NCI-H2107 (cell line): Measurements from ENCODE around the gene LTB.

Experiments
- DNase-seq: peaks from one replicate; lab custom pipeline; 2025; lab: John Stamatoyannopoulos, UW

Gene LTB

GRCh38 chr6:31546958-31547726 lies 35.1 kb downstream of the LTB start, which contains the start of gene NFKBIL1:
Gene NFKBIL1 (plus strand): TSS chr6:31547608. CDS start chr6:31547695, 87 bp downstream.
- DNase-seq = peak; percentile 75

DNA sequence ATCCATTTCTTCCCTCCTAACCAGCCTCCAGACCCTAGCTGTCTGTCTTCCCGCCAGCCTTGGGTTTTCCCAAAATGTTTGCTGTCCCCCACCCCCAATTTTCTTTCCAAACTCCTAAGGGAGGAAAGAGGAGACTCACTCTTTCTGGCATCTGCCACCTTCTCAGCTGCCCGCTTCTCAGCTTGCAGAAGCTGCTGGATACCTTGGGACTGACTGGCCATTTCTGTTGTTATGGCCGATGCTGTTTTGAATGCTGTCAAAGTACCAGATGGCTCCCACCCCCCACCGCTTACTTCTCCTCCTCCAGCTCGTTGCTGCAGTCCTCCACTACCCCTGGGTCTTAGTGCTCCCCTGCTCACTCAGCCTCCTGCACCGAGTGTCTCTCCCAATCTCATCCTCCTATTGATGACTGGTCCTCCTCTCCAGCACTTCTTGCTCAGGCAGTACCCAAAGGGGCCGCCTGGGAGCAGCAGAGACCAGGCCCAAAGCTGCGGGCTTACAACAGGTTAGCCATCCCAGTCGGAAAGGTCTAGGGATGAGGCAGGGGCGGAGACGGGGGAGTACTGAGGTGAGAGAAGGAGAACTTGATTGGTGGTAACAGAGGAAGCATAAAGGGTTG lies 35.8 kb downstream of the LTB start, which contains the start of gene ATP6V1G2:
Gene ATP6V1G2, minus strand, starts transcription at position 270 of the 619 bp plus-strand sequence. Its CDS starts 49 bp downstream, at position 221.
- peak; percentile 42 for DNase-seq

DNA sequence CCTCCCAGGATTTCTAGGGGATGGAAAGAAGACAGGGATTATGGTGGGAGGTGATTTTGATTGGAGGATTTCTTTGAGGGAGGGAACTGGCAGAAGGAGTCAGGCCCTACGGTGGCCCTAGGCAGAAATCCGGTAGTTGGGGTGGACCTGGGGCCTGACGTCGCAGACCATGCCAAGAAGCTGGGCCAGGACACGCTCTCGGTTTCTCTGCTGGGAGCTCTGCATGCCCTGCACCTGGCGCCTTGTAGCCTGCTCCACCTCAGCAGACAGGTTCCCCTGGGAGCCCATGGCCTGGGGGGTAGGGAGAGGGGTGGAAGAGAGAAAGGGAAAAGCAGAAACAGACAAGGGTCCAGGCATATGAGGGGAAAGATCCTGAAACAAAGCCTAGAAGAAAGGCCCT lies 36.9 kb downstream of the LTB start:
- no peak for DNase-seq

DNA sequence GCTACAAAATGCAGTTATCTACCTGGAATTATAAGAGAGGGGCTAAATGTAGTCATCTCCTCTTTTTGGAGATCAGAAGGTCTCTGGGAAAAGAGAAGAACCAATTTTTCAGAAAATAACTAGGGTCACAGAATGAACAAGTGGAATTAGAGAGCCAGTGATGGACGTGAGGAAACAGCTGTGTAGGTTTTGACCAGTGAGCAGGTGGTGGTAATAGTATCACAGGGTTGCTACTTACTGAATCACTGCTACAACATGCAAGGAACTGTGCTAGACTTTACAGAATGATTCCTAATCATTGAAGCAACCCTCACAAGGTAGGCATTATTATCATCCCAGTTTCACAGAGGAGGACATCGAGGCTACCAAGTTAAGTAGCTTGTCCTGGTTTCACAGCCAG lies 37.5 kb downstream of the LTB start:
- no peak for DNase-seq

- no peak for DNase-seq
These were observed 38.6 kb downstream of the LTB start for GRCh38 chr6:31543639-31544038.

- DNase-seq = peak; percentile 83
These were observed 40.3 kb downstream of the LTB start, which contains the start of gene DDX39B for GRCh38 chr6:31541658-31542521. Gene DDX39B (minus strand): TSS chr6:31542003. CDS start chr6:31540532, 1,471 bp downstream.

- no peak for DNase-seq
These were observed 41.1 kb downstream of the LTB start for GRCh38 chr6:31541059-31541657.

DNA sequence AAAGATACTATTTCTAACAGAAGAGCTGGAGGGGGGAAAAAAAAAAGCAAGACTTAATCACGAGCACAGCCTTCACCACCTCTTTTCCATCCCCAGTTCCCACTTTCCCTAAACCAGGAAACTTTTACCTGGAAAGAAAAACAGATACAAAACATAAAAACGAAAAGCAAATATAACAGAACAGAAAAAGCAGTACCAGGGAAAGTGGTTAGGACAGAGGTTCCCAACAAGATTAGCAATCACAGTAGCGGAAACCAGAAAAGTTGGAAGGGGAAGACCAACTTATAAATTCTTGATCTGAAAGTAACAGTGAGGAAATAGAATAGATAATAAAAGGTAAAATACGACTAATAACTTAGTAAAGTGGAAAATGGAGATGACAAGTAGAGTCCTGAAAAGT lies 41.6 kb downstream of the LTB start:
- DNase-seq = no peak

DNA sequence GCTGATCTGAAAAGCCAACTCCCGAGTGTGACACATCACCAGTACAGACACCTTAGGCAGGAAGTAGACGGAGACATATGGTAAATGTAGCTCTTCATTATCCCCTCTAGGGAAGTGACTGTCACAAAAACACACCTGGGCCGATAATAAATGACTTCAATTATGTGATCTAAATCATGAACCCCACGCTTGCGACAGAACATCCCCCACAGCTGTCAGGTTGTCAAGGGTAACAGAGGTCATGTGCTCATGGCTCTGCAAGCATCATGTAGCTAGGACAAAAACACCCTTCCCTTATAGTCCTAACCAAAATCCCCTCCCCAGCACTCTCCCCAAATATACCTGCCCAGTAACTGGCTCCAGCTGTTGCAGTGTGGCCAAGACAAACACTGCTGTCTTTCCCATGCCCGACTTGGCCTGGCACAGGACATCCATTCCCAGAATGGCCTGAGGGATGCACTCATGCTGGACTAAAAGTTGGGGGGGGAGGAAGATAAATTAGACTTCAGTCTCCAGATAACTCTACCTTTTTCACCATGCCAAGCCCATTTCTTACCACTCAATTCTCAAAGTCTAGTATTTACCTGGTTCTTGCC lies 43.3 kb downstream of the LTB start:
- DNase-seq = no peak

GRCh38 chr6:31535538-31536324 lies 46.5 kb downstream of the LTB start:
- no peak for DNase-seq

DNA sequence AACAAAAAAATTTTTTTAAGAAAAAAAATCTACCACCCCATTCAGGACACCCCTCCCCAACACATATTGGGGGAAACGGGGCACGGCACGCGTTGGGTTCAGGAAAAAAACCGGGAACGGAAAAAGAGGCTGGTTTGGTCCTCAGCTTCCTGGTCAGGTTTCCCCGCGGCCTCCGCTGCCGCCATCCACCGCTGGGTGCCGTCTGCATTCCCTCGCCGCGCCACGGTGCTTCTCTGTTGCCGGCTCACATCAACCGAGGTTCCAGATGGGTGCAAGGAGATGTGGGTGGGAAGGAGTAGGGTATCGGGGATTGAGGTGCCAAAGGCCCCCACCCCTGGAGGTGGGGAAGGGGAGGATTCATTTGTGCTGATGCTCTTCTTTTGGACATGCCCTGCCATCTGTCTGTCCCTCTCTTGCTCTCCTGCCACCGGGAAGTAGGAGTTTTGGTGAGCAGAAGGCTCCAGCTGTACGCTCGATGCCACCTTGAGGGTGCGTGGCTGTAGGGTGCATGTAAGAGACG lies 47.6 kb downstream of the LTB start:
- DNase-seq = no peak

DNA sequence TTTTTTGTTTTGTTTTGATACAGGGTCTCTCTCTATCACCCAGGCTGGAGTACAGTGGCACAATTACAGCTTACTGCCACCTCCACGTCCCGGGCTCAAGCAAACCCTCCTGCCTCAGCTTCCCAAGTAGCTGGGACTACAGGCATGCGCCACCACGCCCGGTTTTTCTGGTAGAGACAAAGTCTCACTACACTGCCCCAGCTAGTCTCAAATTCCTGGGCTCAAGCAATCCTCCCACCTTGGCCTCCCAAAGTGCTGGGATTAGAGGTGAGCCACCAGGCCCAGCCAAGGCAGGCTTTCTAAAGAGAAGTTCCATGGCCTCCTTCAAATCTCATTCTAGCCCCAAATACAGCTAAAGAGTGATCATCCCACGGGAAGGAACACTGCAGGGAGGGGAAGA lies 48.2 kb downstream of the LTB start:
- DNase-seq = no peak

DNA sequence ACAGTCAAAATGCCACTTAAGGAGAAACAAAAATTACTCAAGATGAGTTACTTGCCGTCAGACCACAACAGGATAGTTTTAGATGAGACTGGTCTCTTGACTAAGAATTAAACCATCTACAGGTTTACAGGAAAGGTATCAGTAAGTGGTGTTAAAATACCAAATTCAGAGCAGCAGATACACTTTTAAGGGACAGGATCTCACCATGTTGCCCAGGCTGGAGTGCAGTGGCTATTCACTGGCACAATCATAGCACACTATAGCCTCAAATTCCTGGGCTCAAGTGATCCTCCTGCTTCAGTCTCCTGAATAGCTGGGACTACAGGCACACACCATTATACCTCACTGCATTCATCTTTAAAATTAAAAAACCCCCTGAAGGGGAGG lies 48.8 kb downstream of the LTB start:
- DNase-seq = no peak

GRCh38 chr6:31532644-31533454 lies 49.4 kb downstream of the LTB start:
- DNase-seq = no peak

DNA sequence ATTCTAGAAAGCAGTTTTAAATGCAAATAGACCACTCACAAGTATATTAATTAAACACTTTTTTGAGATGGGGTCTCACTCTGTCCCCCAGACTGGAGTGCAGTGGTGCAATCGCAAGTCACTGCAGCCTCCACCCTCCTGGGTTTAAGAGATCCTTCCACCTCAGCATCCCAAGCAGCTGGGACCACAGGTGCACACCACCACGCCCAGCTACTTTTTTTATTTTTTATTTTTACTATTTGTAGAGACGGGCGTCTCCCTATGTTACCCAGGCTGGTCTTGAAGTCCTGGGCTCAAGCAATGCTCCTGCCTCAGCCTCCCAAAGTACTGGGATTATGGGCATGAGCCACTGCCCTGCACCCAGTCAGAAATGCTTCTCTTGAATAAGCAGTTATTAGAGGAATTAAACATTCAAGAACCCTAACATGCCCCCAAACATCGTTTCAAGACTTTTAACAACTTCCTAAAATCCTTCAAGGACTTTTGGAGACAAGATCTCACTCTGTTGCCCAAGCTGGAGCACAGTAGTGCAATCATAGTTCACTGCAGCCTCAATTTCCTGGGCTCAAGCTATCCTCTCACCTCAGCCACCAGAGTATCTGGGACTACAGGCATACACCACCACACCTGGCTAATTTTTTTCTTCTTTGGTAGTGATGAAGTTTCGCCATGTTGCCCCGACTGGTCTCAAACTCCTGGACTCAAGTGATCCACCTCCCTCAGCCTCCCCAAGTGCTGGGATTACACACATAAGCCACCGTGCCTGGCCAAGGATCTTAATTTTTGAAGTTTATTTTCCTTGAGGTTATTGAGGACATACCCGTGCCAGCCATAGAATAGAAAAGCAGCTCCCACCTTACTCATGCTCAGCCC lies 50.2 kb downstream of the LTB start:
- DNase-seq = no peak

DNA sequence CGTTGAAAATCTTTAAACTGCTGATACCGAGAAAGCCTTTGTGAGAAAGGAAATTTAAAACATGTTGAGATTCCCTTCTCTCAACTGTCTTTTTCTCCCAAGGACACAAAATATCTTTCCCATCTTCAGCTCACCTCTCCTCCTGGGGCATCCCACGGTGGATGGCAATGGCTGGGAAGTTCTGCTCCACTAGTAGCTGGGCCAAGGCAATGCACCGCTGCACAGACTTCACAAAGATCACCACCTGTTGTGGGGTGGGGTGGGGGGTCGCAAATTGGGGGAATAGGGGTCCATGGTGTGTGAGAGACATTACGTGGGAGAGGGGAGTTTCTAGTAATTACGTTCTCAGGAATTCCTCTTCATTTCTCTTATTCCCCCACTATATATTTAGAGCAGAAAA lies 51.1 kb downstream of the LTB start:
- DNase-seq = no peak

DNA sequence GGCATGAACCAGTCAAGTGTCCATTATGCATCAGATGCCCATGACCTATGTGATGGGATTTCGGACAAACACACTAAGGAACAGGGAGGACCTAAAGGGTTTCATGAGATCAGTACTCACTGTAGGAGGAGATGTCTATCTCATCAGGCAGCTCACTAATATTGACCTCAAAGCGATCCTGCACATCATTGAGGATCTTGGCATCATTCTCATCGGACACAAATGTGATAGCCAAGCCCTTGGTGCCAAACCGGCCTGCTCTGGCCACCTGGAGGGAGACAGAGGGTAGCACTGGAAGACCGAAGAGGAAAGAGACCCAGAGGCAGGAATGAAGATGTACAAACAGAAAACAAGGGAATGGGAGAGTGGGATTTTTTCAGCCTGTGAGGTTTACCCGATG lies 51.6 kb downstream of the LTB start:
- no peak for DNase-seq
